Adrenal gland (tissue), 12 donors: ENCODE data around the gene NMUR1. TPM values are rescaled to one million over a fixed set of nuclear protein-coding genes. Genes with fewer than 3 reads are reported as not detected.
A peak's percentile ranks its signal among the peaks of the same experiment; 100 is the strongest.

Experiments
- DNase-seq, 7 donors: peaks; one replicate each; pipeline ENCODE4 v3.0.0-alpha.2; 2019 to 2020
- H3K27ac ChIP-seq, 5 donors: fragments of 200-600 bp; sonication (generic) in 4 of 5; 1 replicate in 3 of 5; 2 replicates in 2 of 5; pipeline versions ENCODE4 v1.5.1 to v1.8.0; 2016 to 2020; ENCODE audit warnings: mild to moderate bottlenecking in 1 of 5
- H3K27me3 ChIP-seq: fragments of 200-600 bp; 2 replicates; pipeline ENCODE4 v1.8.0; 2021
- H3K36me3 ChIP-seq, 2 donors: fragments of 200-600 bp; replicated peaks in 1 of 2; 1 replicate in 1 of 2; 2 replicates in 1 of 2; pipeline versions ENCODE4 v1.5.1 to v1.8.0; 2018 to 2022
- H3K4me1 ChIP-seq, 2 donors: fragments of 200-600 bp; replicated peaks in 1 of 2; 1 replicate in 1 of 2; 2 replicates in 1 of 2; pipeline versions ENCODE4 v1.5.1 to v1.8.0; 2018 to 2021
- H3K4me3 ChIP-seq, 4 donors: fragments of 200-600 bp; sonication (generic) in 3 of 4; one replicate each; pipeline ENCODE4 v1.5.1; 2016 to 2018
- H3K9me3 ChIP-seq, 3 donors: fragments of 200-600 bp; sonication (generic) in 1 of 3; replicated peaks in 1 of 3; 1 replicate in 2 of 3; 2 replicates in 1 of 3; pipeline versions ENCODE4 v1.5.1 to v1.8.0; 2016 to 2021
- POLR2A ChIP-seq, 2 donors: fragments of 450-650 bp; IDR thresholded peaks; one replicate each; pipeline ENCODE4 v1.6.1; 2017; ENCODE audit warnings: antibody characterized with exemption in 2 of 2, mild to moderate bottlenecking in 2 of 2, moderate library complexity in 1 of 2
- WGBS, 4 donors: extraction: QIAGEN DNeasy Blood & Tissue Kit in 2 of 4; methylation state at CpG; one replicate each; pipeline versions ENCODE4 v1.1.5 to v1.1.7; 2013 to 2017; 5-methylcytosine and 5-hydroxymethylcytosine counted together
- intact Hi-C, 2 donors: fragments of 100-400 bp; cut with DNase I; formaldehyde crosslinking; loops; one replicate each; pipeline versions ENCODE4 v1.14.1 to v1.15.0; 2022 to 2023
- polyA plus RNA-seq, 3 donors: library from polyadenylated mRNA; stranded (reverse); fragments of 200-250 nt in 2 of 3; fragments of 350-450 nt in 1 of 3; fragmentation: Illumina TruSeq in 1 of 3; extraction: RNeasy Lipid Tissue Mini Kit (QIAGEN cat#74804) in 1 of 3; gene quantifications; one replicate each; pipeline ENCODE4 v1.2.3, GENCODE V29; 2013 to 2014
- total RNA-seq, 9 donors: library from RNA; depleted of rRNA in 4 of 9; stranded (reverse); fragments of >200 nt in 4 of 9; fragments of 120-200 nt in 1 of 9; fragmentation: NEBNext Ultra II Directional in 1 of 9; extraction: Animal tissue kit (Norgen Biotek cat#: 25700) in 1 of 9; gene quantifications; one replicate each; pipeline versions ENCODE4 v1.1.0 to v1.2.4, GENCODE V29; 2013 to 2023
- TF ChIP-seq, protein P1 (sequence below), 6 experiments: fragments of 450-650 bp in 4 of 6; fragments of 200-600 bp in 2 of 6; sonication (generic) in 1 of 6; IDR thresholded peaks; 1 replicate in 5 of 6; 2 replicates in 1 of 6; pipeline versions ENCODE4 v1.5.1 to v1.8.0; 2016 to 2021; ENCODE audit warnings: antibody characterized with exemption in 6 of 6, mild to moderate bottlenecking in 2 of 6, moderate library complexity in 1 of 6
- donor health status: healthy with polysubstance abuse.
- donor health status: Bipolar disorder and iron deficiency.
- donor health status: DM: yes; HTN: yes; CAD: no.
- donor health status: DM: no; HTN: no; CAD: no.
- donor health status: DM: no; HTN: no; CAD: no.
- donor health status: DM: yes; HTN: yes; CAD: no.

NMUR1 gene
- total and polyA plus RNA-seq, 12 donors: 0.32 to 3.2 (median 1.3) TPM

DNA sequence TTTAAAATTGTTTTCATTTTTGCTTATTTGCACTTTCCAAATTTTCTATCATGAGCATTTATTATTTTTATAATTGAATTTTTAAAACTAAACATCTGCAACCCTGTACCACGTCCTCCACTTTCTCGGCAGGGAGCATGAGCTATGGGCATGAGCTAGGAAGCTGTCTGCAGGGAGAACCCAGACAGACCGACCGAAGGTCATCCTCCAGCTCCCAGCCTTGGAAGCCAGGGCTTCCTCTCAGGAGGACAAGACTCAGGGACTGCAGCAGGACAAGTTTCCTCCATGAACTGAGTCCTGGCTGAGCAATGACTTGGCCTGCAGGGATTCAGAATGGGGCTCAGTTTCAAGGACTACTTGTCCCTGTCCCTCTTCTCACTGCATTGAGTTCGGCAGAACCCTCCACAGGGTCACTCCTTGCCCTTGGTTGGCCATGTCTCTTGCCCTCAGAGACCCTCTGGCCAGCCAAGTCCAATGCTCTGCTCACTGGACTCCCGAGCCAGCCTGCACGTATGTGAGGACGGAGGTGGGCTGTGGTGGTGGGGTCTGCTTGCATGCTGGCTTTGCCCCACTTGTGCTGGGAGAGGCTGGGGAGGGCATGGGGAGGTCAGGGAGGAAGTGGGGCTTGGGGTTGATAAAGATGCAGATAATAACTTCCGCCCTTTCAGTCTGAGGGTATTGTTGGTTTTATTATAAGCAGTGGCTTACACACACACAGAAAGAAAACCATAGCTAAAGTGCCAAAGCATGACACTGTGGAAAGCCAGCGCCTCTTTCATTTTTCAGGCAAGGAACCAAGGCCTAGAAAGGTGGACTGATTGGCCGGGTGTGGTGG is 6.6 kb downstream of the NMUR1 start:
- no peak for TF ChIP-seq POLR2A (IDR thresholded peaks at IDR 0.05)
- TF ChIP-seq, protein P1, sequence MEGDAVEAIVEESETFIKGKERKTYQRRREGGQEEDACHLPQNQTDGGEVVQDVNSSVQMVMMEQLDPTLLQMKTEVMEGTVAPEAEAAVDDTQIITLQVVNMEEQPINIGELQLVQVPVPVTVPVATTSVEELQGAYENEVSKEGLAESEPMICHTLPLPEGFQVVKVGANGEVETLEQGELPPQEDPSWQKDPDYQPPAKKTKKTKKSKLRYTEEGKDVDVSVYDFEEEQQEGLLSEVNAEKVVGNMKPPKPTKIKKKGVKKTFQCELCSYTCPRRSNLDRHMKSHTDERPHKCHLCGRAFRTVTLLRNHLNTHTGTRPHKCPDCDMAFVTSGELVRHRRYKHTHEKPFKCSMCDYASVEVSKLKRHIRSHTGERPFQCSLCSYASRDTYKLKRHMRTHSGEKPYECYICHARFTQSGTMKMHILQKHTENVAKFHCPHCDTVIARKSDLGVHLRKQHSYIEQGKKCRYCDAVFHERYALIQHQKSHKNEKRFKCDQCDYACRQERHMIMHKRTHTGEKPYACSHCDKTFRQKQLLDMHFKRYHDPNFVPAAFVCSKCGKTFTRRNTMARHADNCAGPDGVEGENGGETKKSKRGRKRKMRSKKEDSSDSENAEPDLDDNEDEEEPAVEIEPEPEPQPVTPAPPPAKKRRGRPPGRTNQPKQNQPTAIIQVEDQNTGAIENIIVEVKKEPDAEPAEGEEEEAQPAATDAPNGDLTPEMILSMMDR (IDR thresholded peaks at IDR 0.05): no peak
- intact Hi-C loops: loop anchor here (5.0 kb wide), 1 partner anchor 34 kb away; no protein-coding TSS in a partner anchor
- no peaks in the 10 kb centered on the region for H3K27me3 ChIP-seq
- H3K9me3 ChIP-seq: no peaks in the 10 kb centered on the region
- 43 to 58% (median 52%) methylated on average over 10 to 11 of the region's 11 CpGs for WGBS, 4 donors
- no peak overlapping the region for H3K4me3 ChIP-seq
- peak overlapping the region in 2 of 5 donors; percentile 54 to 75 for H3K27ac ChIP-seq
- H3K36me3 ChIP-seq: no peaks in the 10 kb centered on the region
- H3K4me1 ChIP-seq: no peaks in the 10 kb centered on the region
- no peak for DNase-seq

DNA sequence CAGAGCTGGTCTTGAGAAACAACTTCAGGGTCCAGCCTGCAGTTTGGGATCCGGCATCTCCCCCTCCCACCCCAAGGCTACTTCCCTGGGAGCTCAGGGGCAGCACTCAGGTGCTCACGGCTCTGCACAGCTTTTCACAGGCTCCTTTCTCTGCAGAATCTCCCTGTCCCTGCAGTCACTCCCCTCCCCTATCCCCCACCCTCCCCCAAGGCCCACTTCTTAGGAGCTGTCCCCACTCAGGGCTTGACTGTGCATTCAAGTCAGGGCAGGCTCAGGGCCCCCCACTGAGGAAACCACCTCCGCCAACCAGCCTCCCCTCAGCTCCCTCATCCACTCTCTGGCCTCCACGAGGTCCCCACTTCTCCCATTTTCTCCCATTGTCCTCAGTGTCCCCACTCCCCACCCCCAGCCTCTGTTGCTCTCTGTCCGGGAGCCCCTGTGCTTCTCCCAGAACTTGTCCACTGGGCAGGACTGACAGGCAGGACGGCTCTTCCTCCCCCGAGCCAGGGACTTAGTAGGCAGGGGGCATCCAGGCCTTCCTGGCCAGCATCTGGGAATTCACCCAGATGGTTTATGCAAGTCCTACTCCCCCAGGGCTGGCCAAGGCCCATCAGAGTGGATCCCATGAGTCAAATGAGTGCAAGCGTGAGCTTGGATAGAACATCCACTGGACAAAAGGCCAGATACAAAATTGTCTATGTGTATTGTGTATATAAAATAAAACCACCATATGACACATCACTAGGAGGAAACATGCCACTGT is 7.6 kb downstream of the NMUR1 start:
- H3K27me3 ChIP-seq: no peaks in the 10 kb centered on the region
- no peak overlapping the region for H3K27ac ChIP-seq
- H3K4me3 ChIP-seq: no peak overlapping the region
- 65 to 91% (median 79%) methylated on average over 7 to 8 of the region's 8 CpGs for WGBS, 4 donors
- no peaks in the 10 kb centered on the region for H3K4me1 ChIP-seq
- DNase-seq: no peak
- H3K9me3 ChIP-seq: no peaks in the 10 kb centered on the region
- intact Hi-C loops: loop anchor here (5.0 kb wide), 1 partner anchor 35 kb away; no protein-coding TSS in a partner anchor
- TF ChIP-seq POLR2A (IDR thresholded peaks at IDR 0.05): no peak
- TF ChIP-seq, protein P1 (IDR thresholded peaks at IDR 0.05): no peak
- no peaks in the 10 kb centered on the region for H3K36me3 ChIP-seq

DNA sequence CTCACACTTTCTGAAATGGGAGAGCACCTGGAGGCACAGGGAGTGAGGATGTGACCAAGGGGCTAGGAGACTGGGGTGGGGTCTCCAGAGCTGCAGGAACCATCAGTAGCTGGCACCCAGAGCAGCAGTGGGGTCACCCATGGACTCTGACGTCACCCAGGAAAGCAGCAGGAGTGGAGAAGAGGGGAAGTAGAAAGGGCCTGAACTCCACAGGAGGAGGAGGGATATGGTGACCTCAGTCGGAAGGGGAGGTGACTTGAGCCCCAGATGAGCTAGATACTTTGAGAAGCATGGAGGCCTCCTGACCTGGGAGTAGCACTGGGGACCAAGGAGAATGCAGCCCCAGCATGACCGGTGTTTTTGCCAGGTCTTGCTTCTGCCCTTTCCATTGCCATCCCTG is 8.8 kb downstream of the NMUR1 start:
- intact Hi-C loops: loop anchor here (5.0 kb wide), 1 partner anchor 36 kb away; no protein-coding TSS in a partner anchor
- Histone ChIP-seq H3K27ac (no peak overlapping the region), H3K9me3 (no peaks in the 10 kb centered on the region), H3K27me3 (no peaks in the 10 kb centered on the region), H3K4me3 (no peak overlapping the region), H3K36me3 (no peaks in the 10 kb centered on the region), H3K4me1 (no peaks in the 10 kb centered on the region)
- 43 to 67% (median 65%) methylated on average over 3 of the region's 3 CpGs for WGBS, 4 donors
- no peak for TF ChIP-seq POLR2A (IDR thresholded peaks at IDR 0.05)
- no peak for DNase-seq

DNA sequence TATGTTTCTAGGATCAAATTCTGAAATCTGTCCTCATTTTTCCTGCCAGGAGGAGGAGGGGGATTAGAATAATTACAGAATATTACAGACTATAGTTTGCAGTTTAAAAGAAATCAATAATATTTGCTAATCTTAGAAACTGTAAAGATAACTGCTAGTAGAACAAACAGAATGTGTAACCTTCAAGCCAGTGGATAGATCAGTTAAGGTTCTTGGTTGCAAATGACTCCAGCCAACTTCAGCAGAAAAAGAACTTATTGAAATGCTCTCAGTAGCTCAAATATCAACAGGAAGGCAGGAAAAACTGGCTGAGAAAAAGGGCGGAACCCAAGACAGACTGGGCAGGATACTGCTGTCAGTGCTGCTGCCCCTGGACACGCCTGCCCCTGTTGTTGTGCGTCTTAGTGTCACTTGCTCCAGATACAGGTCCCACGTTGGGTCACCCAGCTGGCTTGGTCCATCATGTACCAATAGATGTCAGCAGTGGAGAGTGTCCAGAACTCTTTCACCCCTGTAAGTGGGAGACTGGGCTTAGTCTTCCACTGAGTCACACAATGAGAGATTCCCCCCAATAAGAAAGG is 10.2 kb downstream of the NMUR1 start:
- H3K36me3 ChIP-seq: no peaks in the 10 kb centered on the region
- H3K27me3 ChIP-seq: no peaks in the 10 kb centered on the region
- DNase-seq: peak in 1 of 7 donors; percentile 34
- H3K9me3 ChIP-seq: no peaks in the 10 kb centered on the region
- no peak overlapping the region for H3K27ac ChIP-seq
- peaks cover under 1% of the 10 kb centered on the region in 2 donors for H3K4me1 ChIP-seq
- WGBS, 4 donors: 57 to 70% (median 64%) methylated on average over 3 to 4 of the region's 4 CpGs
- intact Hi-C loops: loop anchor here (5.0 kb wide), 1 partner anchor 37 kb away; no protein-coding TSS in a partner anchor
- no peak overlapping the region for H3K4me3 ChIP-seq
- TF ChIP-seq POLR2A (IDR thresholded peaks at IDR 0.05): no peak
- TF ChIP-seq, protein P1 (IDR thresholded peaks at IDR 0.05): no peak
